NCI-H2227 treated with DMSO at 0.1 percent for 48 hours (cell line): ENCODE measurements around the gene ACADVL.
"Not testable (repeated sequence)": the region's sequence is repeated elsewhere in the genome, so short reads cannot be mapped to it uniquely, and the experiment has no call there.

Source experiments
- DNase-seq: peaks from one replicate; lab custom pipeline; 2025; lab: John Stamatoyannopoulos, UW

ACADVL gene

DNA sequence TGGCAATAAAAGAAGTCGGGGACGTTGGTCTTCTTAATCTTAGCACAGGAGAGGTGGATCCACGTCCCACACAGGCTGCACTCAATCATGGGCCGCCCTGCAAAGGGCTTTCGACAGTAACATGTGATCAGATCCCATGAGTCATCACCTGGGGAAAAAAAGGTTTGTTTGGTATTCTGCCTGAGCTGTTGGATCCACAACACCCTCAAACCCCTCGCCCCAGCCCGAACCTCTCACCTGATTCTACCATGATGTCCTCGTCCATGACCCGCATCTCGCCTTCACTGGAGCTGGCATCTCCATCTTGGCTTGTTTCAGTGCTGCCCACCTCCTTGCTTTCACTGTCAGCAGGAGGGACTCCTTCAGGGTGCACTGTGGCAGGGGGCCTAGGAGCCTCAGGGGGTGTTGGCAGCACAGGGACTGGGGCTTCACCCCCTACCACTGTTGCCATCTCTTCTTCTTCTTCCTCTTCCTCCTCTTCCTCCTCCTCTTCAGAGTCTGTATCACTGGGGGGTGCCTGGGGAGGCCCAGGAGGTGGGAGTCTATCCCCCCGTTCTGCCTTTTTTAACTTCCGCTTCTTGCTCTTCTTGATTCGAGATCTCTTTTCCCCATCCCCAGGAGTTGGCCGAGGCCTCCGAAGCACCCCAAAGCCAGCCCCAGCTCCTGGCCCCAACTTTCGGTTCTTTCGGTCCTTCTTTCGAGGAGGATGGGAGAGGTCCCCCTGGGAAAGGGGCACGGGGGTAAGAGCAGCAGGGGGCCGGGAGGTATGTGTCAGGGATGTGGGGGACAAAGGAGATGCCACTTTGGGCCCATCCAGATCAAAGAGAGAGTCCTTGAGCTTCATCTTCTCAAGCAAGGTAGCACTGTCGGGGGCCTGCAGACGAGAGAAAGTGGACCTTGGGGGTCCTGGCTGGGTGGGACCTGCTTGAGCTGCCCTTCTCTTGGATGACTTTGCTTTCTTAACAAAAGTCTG is 16.2 kb downstream of the ACADVL start:
- DNase-seq, result no peak

DNA sequence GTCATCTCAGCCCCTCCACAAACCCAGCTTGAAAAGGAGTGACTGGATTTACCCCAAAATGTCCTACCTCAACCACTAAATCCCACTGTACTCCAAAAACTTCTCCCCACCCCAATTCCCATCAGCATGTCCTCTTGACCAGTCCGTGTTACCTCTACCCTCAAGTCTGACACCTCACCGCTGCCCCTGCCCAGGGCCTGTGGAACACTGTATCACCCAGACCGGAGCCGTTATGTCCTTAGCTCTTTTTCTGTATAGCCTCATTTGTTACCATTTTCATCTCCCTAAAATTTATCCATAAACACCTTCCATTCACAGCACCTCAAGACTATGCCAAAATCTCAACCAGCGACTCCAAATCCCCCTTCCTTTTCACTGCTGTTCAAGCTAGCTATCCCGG is 17.1 kb downstream of the ACADVL start:
- no peak for DNase-seq

DNA sequence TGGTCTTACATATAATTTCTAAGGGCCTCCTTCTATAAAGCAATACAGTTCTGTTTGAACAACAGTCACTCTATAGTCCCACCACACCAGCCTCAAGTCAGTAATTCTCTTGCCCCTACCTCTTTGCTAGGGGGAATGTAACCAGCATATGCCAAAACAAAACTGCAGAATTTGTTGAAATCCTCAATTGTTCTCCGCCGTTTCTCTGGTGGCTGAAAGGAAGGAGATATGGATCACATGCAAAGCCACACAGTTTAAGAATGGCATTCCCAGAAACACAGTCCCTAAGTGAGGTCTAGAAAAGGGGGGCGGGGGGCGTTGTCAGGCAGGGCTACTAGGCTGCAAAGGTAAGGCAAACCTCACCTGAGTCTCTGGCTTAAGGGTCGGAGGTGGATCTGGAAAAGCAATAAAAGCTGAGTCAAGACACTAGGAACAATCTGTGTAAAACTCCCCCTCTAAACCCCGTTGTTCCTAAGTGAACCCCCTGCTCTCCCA is 17.6 kb downstream of the ACADVL start:
- DNase-seq, result no peak

DNA sequence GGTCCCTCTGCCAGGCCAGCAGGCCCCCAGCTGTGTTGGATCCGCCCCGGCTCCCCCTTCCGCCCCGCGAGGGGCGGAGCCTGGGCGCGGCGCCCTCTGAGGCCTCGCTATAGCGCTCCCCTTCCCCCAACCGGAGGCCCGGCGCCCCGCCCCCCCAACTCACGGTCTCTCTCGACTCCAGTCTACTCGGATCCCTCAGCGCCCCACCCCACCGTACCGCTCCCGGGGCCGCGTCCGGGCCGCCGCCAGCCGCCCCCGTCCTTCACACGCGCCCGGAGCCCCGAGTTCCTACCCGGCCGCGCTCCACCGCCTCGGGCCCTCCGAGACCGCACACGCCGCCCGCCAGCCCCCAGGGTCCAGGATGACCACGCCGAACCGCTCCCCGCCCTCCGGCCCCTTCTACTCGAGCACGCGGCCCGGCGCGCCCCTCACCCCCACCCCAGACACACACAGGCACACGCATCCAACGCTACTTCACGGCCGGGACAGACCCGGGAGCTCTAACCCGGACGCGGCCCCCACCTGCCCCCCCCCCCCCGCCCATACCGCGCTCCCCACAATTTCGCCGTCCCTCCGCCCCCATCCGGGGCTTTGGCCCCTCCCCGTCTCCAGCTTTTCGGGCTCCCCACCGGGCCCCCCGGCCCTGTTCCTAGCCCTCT is 18.2 kb downstream of the ACADVL start:
- peak; percentile 20 for DNase-seq

DNA sequence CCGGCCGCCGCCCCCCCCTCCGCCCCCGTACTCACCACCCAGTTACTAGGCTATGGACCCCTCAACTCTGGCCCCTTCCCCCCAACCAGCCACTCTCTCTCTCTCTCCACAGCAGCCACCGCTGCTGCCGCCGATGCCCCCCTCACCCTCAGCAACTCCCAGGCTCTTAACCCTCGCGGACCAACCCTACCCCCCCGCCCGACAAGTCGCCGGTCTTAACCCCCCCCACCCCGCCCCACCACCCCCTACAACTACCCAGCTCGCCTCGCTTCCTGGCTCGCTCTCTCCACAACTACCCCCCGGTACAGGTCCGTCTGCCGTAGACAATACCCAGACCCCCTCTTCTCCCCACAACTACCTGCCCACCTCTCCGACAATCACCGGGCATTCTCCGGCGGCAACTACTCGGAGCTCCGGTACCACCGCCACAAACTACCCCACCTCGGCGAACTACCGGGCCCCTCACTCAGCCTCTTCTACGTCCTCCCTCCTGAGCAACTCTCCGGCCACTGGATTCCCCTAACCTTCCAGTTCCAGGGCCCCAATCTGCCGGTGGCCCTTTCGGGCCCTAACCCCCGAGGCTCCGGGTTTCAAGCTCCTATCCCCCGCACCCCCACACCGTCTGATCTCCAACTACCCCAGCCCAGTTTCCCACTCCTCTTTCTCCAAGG is 18.8 kb downstream of the ACADVL start:
- DNase-seq, result no peak

DNA sequence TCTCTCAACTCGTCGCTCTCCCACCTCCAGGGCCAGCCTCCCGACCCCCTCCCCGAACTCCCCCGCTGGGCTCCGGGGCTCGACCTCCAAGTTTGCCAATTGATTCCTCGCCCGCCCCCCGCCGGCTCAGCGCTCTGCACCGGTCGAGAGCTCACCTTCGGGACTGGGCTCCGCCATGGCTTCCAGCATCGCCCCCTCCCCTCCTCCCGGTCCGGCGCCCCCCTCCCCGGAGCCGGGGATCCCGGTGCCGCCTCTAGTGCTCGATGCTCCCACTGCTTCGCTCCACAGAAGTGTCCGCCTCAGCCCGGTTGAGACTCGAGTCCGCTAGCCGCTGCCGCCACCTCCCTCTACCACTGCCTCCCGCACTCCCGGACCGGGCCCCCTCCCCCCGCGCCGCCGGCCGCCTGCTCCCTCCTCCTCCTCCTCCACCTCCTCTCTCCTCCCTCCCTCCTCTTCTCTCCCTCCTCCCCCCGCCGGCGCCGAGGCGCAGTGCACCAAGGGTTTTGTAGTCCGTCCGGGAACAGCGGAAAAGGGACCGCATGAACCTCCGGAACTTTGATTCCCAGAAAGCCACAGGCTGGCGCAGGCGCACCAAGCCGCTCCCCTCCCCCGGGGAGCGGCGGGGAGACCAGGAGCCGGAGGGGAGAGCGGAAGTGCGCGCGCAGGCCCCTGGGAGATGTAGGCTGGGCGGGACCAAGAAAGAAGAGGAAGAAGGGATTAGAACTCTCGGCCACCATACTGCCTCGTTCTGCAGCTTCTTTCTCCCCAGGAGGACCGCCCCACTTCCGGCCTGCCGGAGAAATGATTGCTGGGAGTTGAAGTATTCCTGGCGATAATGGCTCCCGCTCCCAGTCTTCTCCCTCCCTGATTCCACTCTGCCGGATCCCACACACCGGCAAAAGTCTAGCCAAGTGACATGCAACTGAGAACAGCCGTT is 19.6 kb downstream of the ACADVL start, which contains the start of gene PHF23:
Gene PHF23 (minus strand): TSS at position 367 of the 937 bp plus-strand sequence. CDS start 178 bp downstream, at position 189.
- DNase-seq, result peak; percentile 94

DNA sequence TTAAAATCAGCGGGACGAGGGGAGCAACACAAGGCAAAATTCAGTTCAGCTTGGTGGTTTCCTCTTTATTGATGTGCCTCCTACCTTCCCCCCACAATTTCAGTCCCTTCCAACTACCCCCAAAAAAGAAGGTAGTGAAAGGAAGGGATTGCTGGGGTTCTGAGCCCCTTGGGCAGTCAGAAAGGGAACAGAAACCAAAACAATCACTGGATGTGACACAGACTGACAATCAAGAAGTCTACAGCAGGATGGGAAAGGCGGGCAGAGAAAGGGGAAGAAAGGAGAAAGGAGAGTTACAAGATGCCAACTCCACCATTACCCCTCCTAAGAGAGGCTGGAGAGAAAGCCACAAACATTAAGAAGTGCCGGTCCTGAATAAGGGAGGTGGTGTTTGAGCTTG is 20.6 kb downstream of the ACADVL start:
- DNase-seq, result no peak

DNA sequence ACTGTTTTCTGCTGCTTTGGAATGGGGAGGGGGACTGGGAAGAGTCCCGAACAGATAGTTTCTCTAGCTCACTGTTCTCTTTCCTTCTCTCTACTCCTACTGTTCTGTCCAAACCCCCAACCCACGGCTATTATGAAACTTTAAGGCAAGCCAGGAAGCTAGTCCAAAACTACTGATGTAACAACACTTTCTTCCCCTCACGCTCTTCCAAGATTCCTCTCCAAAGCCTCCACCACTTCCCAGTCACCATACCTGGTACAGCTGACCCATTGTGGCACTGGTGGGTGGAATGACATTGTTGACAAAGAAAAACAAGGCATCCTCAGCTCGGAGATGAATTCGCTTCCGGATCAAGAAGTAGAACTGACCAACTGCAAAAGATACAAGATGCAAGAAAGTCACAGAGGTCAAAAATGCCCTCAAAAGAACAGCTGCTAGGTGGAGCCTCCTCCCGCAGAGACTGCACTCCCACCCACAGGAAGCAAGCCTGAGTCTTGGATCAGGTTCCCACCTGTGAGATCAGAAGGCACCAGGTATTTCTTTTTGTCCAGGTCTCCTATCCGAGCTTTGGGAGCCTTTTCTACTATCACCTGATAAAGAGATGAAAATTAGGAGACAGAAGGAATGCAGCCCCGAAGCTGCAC is 21.5 kb downstream of the ACADVL start:
- DNase-seq, result no peak

DNA sequence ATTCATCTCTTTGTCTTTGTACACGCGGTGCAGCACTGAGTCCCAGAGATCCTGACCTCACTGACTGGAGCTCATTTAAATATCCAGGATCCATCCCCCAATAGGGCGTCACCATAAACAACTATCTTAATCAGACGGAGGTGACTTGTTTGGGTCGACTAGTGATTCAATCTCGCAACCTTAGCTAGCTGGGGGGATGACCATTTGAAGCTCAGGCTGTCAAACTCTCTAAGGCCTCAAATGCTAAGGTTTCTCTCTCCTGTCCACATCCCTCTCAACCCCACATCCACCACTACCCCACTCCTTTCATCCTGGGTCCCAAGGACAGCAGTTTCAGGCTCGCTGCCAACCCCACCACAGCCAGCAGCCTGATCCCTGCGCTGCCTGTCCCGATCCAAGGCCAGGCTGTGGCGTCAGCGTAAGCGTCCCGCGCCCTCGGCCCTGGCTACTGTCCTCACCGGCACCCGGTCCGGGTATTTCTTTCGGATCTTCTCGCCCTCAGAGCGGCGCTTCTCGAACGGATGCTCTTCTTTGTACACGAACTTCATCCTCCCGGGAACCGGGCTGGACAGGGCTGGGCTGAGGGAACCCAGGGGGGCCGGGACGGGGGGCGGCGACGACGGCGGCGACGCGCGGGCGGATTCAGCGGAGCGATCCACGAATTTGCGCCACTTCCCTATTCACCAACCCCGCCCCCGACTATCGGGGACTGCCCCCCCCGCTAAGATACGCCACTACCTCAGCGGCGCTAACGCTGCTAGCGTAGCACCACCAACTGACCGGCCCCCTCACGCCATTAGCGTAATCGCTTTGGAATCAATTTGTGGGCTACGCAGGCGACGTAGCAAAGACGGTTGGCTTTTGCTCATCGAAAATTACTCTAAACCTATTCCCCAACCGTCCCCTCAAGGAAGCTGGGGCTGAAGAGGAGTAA is 22.3 kb downstream of the ACADVL start, which contains the start of gene GABARAP:
Gene GABARAP (minus strand): TSS at position 667 of the 934 bp plus-strand sequence. CDS start 119 bp downstream, at position 548.
- DNase-seq, result peak; percentile 89

DNA sequence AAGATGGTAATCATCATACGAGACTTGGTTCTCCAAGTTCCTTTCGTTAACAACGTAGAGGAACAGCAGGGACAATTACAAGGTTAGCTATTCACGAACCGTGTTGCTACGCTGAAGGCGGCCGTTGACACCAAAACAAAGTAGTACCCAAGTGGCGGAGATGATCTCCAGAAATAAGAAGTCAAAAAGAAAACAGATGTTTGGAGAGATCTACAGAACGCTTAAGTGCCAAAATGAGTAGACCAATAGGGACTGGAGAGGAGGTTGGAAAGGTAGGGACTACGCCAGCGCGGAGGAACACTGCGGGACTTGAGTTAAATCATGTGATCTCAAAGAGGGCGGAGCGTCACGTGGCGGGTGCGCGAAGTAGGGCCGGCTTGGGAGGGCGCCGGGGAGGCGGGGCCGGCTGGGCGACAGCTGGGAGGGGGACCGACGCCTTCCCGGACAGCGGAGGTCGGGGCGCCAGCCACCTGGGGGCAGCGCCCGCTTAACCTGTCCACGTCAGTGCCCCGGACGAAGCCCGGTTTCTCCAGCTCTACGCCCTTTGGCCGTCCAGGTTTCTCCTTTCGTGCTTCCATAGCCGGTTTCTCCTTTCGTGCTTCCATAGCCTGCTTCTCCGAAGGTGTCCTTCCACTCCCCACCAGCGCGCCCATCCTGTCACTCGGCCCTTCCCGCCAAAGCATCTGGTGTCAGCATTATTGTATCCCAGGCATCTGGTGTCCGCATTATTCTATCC is 23.1 kb downstream of the ACADVL start:
- peak; percentile 90 for DNase-seq

DNA sequence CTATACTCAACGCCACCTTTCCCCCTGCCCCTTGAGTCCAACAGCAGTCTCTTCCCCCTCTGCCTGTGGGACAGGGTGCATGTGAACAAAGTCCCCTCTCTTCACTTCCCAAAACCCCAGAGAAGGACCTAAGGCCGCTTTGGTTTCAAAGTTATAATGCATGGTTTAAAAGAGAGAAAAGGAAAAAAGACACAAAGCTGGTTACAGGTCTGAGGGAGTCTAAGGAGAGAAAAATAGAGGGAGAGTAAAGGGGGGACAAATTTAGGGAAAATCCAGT is 23.7 kb downstream of the ACADVL start:
- no peak for DNase-seq

DNA sequence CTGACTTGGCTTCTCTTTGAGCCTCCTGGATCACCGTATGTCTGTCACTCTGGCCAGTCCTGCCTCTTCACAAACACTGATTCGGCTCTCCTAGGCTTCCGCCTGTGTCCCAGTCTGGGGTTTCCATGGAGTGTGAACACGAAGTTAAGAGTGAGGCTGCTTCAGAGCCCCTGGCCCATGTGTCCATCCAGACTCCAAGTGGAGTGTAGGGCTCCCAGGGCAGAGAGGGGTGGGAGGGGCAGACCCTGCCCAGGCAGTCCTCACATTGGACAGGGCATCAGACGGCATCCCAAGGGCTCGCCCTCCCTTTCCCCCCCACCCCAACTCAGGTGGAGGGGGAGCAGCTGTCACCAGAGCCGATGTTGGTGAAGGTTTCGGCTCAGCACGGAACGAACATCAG is 24.1 kb downstream of the ACADVL start:
- not testable (repeated sequence) for DNase-seq

DNA sequence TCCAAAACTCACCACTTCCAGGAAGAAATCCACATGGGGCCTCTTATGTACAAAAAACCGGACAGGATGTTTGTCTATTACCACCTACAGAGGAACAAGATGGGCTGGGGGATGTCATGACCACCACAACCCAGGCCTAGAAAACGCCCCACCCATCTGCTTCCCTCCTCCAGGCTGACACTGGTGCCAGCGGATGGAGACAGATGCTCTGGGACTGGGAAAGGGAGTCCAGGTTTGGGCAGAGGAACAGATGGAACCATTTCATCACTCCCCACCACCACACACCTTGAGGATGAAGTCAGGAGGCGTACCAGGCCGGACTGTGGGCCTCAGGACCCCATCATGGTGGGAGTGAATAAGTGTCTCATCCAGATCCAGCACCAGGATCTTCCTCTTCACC is 27.0 kb downstream of the ACADVL start:
- no peak for DNase-seq

DNA sequence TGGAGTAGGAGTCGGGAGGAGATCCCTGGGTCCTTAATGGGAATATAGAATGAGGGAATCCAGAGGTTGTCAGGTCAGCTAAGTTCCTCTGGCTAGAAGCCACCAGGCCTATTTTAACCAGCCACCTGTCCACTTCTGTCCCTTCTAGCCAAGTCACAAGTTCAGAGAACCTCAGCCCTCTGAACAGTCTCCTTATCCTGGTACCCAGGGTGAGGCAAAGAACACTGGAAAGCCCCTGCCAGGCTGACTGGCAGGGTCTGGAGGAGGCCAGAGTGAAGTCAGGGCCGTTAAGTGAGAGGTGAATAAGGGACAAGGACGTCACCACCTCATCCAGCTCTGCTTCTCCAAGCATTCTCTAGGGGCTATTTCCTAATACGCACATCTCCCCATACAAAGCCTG is 29.1 kb downstream of the ACADVL start:
- DNase-seq, result no peak

DNA sequence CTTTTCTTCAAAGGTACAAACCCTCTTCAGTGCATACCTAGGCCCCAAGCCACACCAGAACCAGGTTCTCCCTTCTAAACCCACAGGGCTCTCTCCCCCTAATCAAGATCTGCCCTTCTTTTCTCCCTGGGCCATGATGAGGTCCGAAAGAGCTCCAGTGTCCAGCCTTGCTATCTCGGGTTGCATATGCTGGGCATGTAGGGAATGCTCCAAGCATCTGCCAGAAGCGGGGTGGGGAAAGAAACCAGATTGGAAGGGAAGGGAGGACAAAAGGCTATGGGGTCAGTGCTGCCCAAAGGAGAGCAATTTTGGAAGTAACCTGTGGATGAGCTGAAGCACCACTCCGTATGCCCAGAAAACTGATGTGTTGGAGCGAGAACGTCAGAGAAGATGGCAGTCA is 29.5 kb downstream of the ACADVL start:
- no peak for DNase-seq

DNA sequence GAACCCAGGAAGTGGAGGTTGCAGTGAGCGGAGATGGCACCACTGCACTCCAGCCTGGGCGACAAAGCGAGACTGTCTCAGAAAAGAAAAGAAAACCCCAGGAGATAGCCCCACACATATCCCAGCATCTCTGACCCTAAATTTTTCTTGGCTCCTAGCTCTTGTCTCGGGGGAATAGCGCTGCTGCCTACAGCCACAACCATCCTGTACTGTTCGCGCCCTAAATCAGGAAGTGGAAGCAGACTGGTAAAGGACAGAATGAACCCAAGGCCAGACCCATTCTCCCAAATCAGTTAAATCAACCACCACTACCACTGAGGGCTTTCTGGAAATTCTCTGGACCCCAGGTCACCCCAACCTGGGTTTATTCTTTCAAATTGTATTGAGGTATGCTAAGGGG is 30.1 kb downstream of the ACADVL start:
- DNase-seq, result no peak

DNA sequence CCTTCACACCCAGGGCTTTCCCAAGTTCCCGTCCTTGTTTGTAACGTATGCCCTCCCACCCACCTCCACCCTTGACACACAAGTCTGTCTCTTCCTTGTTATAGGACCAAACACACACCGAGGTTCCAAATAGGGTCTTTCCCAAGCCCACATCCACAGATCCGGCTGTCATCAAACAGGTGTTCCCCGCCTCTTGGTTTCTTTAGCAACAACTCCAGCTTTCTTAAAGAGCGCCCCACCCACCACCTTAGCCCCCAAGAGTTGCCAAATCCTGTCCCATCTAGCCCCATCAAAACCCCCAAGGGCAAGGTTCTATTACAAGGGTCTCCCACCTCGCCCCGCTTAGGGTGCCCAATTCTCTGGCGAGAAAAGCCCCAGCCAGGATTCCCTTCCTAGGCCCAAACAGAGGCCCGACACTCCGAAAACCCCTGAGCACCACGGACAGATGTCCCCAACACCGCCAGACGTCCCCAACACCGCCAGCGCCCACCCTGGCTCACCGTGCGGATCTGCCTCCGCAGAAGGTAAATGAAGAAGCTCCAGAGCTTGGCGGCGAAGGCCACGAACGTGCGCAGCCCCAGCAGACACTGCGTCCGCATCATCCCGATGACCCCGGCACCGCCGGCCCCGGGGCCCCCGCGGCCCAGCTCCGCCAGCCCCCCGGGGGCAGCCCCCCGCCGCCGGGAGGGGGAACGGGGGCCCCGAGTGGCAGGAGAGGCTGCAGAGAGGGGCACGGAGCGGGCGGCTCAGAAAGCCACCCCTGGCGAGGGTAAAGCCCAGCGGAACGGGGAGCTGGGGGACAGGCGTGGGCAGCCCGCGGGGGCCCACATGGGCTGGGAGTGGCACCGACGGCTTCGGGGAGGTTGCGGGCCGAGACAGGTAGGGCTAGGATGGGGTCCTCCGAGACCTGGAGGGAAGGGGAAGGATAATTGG is 31.2 kb downstream of the ACADVL start:
- no peak for DNase-seq

DNA sequence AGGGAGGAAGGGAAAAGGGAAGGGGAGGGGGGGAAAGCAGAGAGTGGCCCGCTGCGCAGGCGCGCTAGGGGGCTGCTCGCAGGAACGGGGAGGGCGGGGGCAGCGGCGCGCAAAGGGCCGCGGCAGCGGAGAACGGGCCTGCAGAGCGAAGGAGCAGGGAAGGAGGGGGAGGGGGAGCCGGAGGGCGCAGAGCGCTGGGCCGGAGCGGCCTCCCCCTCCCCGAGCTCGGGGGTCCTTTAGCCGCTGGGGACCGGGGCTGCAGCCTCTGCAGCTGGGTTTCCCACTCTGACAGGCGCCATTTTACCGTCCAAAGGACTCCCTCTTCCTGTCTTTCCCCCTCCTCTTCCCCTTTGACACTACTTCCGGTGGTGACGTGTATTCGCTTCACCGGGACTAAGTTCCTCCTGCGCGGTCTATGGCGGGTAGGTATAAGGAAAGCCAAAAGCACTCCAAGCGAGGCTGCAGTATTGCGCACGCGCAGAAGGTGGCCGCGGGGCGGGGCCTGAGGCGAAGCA is 32.0 kb downstream of the ACADVL start, which contains the start of gene CTDNEP1:
Gene CTDNEP1 (minus strand): TSS at position 74 of the 515 bp plus-strand sequence. CDS start 438 bp downstream, outside the sequence.
- DNase-seq, result peak; percentile 97
